OCI-LY1 (cell line): ENCODE data around the gene IDUA.

Experiments
- H2AFZ ChIP-seq: fragments of 200-600 bp; sonication (generic), shearing (Covaris generic); 2 replicates; pipeline ENCODE4 v1.6.0; 2014; ENCODE audit warnings: antibody characterized with exemption, mild to moderate bottlenecking, low read length
- H3F3A ChIP-seq: fragments of 200-600 bp; sonication (generic), shearing (Covaris generic); 2 replicates; pipeline ENCODE4 v1.6.0; 2014; ENCODE audit warnings: mild to moderate bottlenecking, antibody characterized with exemption, low read length, moderate library complexity; ENCODE audit not compliant: insufficient read depth
- H3K27ac ChIP-seq: fragments of 200-600 bp; sonication (generic); 2 replicates; pipeline ENCODE4 v1.5.1; 2014; ENCODE audit warnings: low read length, mixed run types, mild to moderate bottlenecking, low read depth; ENCODE audit not compliant: poor library complexity, severe bottlenecking
- H3K27me3 ChIP-seq: fragments of 200-600 bp; sonication (generic); 2 replicates; pipeline ENCODE4 v1.6.0; 2014; ENCODE audit warnings: antibody characterized with exemption, mild to moderate bottlenecking, low read length, moderate library complexity; ENCODE audit not compliant: insufficient read depth
- H3K36me3 ChIP-seq: fragments of 200-600 bp; sonication (generic); 2 replicates; pipeline ENCODE4 v1.6.1; 2014; ENCODE audit warnings: mild to moderate bottlenecking, antibody characterized with exemption, low read length, moderate library complexity, mixed read lengths; ENCODE audit not compliant: insufficient read depth
- H3K4me1 ChIP-seq: fragments of 200-600 bp; sonication (generic); 2 replicates; pipeline ENCODE4 v1.5.1; 2014; ENCODE audit warnings: mild to moderate bottlenecking, low read length, moderate library complexity; ENCODE audit not compliant: insufficient read depth, severe bottlenecking
- H3K4me2 ChIP-seq: fragments of 200-600 bp; sonication (generic), shearing (Covaris generic); 2 replicates; pipeline ENCODE4 v1.6.1; 2014; ENCODE audit warnings: low read length
- H3K4me3 ChIP-seq: fragments of 200-600 bp; sonication (generic); 2 replicates; pipeline ENCODE4 v1.5.1; 2014; ENCODE audit warnings: low read length, low read depth, mild to moderate bottlenecking, mixed read lengths; ENCODE audit not compliant: poor library complexity, severe bottlenecking
- H3K79me2 ChIP-seq: fragments of 200-600 bp; shearing (Covaris generic); 2 replicates; pipeline ENCODE4 v1.6.1; 2016; ENCODE audit warnings: mixed run types, low read length, mixed read lengths; ENCODE audit not compliant: insufficient read depth
- H3K9ac ChIP-seq: fragments of 200-600 bp; sonication (generic), shearing (Covaris generic); 2 replicates; pipeline ENCODE4 v1.6.1; 2014; ENCODE audit warnings: mild to moderate bottlenecking, low read length, mixed read lengths
- H3K9me2 ChIP-seq: fragments of 200-600 bp; sonication (generic), shearing (Covaris generic); 2 replicates; pipeline ENCODE4 v1.6.1; 2014; ENCODE audit warnings: low read depth, mild to moderate bottlenecking, low read length, mixed read lengths
- H3K9me3 ChIP-seq: fragments of 200-600 bp; shearing (Covaris generic); 2 replicates; pipeline ENCODE4 v1.6.1; 2014; ENCODE audit warnings: low read length, mixed read lengths
- H4K20me1 ChIP-seq: fragments of 200-600 bp; sonication (generic), shearing (Covaris generic); 2 replicates; pipeline ENCODE4 v1.6.0; 2016; ENCODE audit warnings: mild to moderate bottlenecking, low read length; ENCODE audit not compliant: insufficient read depth
- EZH2 ChIP-seq: fragments of 200-600 bp; sonication (generic), shearing (Covaris generic); IDR thresholded peaks from 2 replicates; pipeline ENCODE4 v1.8.0; 2017; ENCODE audit warnings: borderline replicate concordance, mixed run types, mild to moderate bottlenecking, antibody characterized with exemption, low read length, moderate library complexity, mixed read lengths
- TF ChIP-seq, protein P1 (sequence below): fragments of 200-600 bp; sonication (generic), shearing (Covaris generic); IDR thresholded peaks from 2 replicates; pipeline ENCODE4 v1.5.1; 2017; ENCODE audit warnings: mild to moderate bottlenecking, antibody characterized with exemption, low read length, moderate library complexity, mixed read lengths

IDUA gene

DNA sequence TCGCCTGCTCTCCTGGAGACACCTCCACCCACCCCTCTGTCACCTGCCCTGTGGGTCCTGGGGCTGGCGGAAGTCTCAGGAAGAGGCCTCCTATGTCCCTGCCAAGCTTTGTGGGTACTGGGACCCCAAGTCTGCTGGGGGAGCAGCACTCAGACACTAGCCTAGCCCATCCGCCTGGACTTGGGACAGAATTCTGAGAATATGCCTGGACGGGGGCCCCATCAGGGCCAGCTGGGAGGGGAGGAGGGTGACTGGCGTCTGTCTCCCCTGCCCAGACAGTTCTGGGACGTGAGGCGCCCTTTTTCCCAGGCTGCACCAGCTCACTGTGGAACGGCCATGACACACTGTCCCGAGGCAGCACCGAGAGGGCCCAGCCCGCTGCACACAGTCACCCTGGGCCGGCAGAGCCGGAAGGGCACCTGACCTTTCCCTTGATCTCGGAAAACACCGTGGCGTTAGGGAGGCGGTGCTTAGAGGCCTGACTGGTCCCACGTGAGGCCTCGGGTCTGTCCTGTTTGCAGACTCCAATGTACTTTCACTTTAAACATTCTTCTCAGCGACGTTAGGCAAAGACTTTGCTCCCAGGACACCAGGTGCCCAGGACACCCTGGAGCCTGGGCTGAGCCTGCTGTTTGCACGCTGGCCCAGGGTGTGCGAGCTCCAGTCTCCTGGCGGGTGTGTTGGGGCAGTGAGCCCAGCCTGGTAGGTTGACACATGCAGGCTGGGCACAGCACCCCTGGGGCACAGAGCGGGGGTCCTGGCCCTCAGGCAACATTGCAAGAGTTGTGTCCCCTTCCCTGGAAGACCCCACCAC, 5.7 kb downstream of the IDUA start:
- no peak for TF ChIP-seq EZH2
- TF ChIP-seq, protein P1, sequence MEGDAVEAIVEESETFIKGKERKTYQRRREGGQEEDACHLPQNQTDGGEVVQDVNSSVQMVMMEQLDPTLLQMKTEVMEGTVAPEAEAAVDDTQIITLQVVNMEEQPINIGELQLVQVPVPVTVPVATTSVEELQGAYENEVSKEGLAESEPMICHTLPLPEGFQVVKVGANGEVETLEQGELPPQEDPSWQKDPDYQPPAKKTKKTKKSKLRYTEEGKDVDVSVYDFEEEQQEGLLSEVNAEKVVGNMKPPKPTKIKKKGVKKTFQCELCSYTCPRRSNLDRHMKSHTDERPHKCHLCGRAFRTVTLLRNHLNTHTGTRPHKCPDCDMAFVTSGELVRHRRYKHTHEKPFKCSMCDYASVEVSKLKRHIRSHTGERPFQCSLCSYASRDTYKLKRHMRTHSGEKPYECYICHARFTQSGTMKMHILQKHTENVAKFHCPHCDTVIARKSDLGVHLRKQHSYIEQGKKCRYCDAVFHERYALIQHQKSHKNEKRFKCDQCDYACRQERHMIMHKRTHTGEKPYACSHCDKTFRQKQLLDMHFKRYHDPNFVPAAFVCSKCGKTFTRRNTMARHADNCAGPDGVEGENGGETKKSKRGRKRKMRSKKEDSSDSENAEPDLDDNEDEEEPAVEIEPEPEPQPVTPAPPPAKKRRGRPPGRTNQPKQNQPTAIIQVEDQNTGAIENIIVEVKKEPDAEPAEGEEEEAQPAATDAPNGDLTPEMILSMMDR: no peak
- no peaks in the 10 kb centered on the region for H3K9me3 ChIP-seq
- H3K9me2 ChIP-seq: no peaks in the 10 kb centered on the region
- no peaks in the 10 kb centered on the region for H3K27me3 ChIP-seq
- peak overlapping the region; percentile 68 for H3K4me2 ChIP-seq
- H3K9ac ChIP-seq: peak overlapping the region; percentile 56
- peak overlapping the region; percentile 52 for H3K4me3 ChIP-seq
- H3K79me2 ChIP-seq: no peaks in the 10 kb centered on the region
- H3K4me1 ChIP-seq: peaks cover 27% of the 10 kb centered on the region
- no peaks in the 10 kb centered on the region for H3K36me3 ChIP-seq
- H4K20me1 ChIP-seq: no peaks in the 10 kb centered on the region
- no peaks in the 10 kb centered on the region for H3F3A ChIP-seq
- no peak overlapping the region for H2AFZ ChIP-seq
- H3K27ac ChIP-seq: no peak overlapping the region

DNA sequence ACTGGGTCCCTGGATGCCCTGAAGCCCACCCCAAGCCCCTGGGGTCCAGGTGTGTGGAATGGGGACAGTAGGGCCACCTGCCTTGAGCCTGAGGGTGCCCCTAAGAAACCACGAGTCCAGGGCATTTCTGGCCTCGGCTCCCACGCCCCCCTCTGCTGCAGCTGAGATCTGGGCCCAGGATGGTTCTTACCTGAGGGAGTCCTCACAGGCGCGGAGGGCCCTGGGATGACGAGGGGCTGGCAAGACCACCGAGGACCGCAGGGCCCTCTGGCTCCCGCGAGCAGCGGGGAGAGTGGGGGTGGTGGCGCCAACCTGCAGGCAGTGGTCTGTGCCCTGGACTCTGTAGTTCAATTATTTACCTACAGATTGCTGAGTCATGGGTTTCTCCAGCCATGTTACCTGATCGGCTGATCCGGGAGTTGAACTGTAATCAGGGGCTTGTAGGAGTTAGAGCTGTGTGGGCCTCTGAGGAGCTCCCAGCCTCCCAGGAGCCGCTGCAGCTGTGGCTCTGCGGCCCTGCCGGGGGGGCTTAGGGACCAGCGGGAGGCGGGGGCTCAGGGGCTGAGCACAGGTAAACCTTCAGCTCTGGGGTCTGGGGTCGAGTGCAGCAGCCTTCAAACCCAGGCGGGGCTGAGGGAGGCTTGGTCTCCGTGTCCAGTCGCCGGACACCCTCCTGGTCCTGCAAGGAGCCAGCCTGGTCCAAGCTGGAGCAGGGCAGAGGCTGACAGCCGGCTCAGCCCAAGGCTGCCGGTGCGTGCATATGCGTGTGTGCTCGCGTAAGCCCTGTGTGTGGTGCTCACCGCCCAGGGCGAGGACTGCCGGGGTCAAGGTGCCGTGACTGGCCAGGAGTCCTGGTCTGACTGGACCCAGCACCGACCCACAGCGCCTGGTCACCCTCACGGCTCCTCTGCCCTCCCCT, 6.5 kb downstream of the IDUA start, which contains the start of gene SLC26A1:
Gene SLC26A1 (minus strand): TSS at position 294 of the 919 bp plus-strand sequence. CDS start 1,701 bp downstream, outside the sequence.
- no peak within 1 kb of the TSS for H3K27ac ChIP-seq
- no peaks in the 10 kb centered on the region for H3K36me3 ChIP-seq
- peaks cover 21% of the 10 kb centered on the region for H3K4me1 ChIP-seq
- peak within 1 kb of the TSS; percentile 52 for H3K4me3 ChIP-seq
- TF ChIP-seq, protein P1: no peak
- no peaks in the 10 kb centered on the region for H3F3A ChIP-seq
- H3K9me2 ChIP-seq: no peaks in the 10 kb centered on the region
- H3K9me3 ChIP-seq: no peaks in the 10 kb centered on the region
- no peaks in the 10 kb centered on the region for H3K79me2 ChIP-seq
- H3K4me2 ChIP-seq: peak within 1 kb of the TSS; percentile 68
- peak within 1 kb of the TSS; percentile 56 for H3K9ac ChIP-seq
- no peaks in the 10 kb centered on the region for H3K27me3 ChIP-seq
- H2AFZ ChIP-seq: no peak within 1 kb of the TSS
- H4K20me1 ChIP-seq: no peaks in the 10 kb centered on the region

DNA sequence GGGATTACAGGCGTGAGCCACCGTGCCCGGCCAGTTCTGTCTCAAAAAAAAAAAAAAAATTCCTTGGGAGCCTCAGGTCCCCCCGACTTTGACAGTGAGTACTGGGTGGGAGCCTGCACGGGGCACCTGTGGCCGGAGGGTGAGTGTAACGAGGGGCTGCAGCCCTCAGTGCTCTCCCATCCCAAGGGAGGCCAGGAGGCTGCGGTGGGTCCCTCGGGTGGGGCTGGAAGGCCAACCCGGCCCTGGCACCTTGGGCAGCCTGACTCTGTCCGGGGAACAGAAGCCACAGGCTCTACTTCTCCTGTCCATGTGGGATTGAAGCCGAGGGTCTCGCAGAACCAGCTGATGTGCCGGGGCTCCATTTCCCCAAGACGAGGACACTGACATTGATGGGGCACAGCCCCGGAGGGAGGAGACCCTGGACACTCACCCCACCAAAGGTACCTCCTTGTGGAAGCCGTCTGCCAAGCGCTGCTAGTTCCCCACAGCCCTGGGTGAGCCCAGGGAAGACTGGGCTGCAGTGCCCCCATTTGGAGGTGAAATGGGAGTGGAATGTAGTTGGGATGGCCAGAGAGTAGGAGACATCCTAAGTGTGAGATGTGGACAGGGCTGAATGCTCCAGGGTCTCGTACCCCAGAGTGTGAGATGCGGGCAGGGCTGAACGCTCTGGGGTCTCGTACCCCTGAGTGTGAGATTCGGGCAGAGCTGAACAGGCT, 8.6 kb downstream of the IDUA start:
- Histone ChIP-seq H3K4me2 (no peak overlapping the region), H3K27ac (no peak overlapping the region), H4K20me1 (no peaks in the 10 kb centered on the region), H3K4me3 (no peak overlapping the region), H3K9me2 (no peaks in the 10 kb centered on the region), H3K9ac (no peak overlapping the region), H3K9me3 (no peaks in the 10 kb centered on the region), H2AFZ (no peak overlapping the region), H3K27me3 (no peaks in the 10 kb centered on the region), H3K36me3 (no peaks in the 10 kb centered on the region), H3K79me2 (no peaks in the 10 kb centered on the region), H3F3A (no peaks in the 10 kb centered on the region), H3K4me1 (peaks cover 21% of the 10 kb centered on the region)
- no peak for TF ChIP-seq EZH2
- TF ChIP-seq, protein P1: no peak
